Liver (tissue), 3 donors: ENCODE data around the gene SLFN14.
A peak's percentile ranks its signal among the peaks of the same experiment; 100 is the strongest.

Experiments
- CTCF ChIP-seq: fragments of 150-350 bp; IDR thresholded peaks from 2 replicates; pipeline ENCODE4 v1.5.1; 2017; ENCODE audit warnings: improper control_type of control experiment, low read depth, low read length; ENCODE audit not compliant: missing input control
- EGR1 ChIP-seq, 2 donors: IDR thresholded peaks; 2 replicates each; pipeline ENCODE4 v1.6.1; 2016 to 2018; ENCODE audit warnings: antibody characterized with exemption in 2 of 2, low read depth in 2 of 2
- TAF1 ChIP-seq: conservative IDR thresholded peaks from 2 replicates; pipeline ENCODE4 v1.6.1; 2016; ENCODE audit warnings: antibody characterized with exemption, mild to moderate bottlenecking
- YY1 ChIP-seq: IDR thresholded peaks from 2 replicates; pipeline ENCODE4 v1.6.1; 2016; ENCODE audit warnings: antibody characterized with exemption, mild to moderate bottlenecking
- donor health status: healthy.
- donor health status: healthy.

DNA sequence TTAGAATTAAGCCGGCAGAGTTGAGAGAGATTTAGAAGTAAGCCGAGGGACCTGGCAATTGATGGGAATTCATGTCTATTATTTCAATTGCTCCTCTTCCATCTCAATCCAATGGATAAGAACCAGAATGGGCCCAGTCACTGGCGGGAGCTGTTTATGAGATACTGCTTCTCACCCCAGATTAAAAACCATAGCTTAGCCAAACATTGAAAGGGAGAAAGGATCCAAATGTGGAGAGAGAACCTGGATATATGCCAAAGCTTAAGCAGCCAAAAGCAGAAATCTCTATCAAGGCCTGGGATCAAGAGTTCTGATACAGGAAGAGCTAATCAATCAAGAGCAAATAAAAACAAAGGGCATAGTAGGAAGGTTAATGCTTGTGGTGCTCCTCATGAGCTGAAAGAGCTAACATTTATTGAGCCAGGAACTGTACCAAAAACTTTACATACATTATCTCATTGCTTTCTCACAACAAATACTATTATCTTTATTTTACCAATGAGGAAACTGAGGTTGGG is 26.0 kb downstream of the SLFN14 start:
- TF ChIP-seq CTCF (no peak), EGR1 (IDR thresholded peaks at IDR 0.05; ENCODE audit: low read depth in 2 of 2) (no peak), YY1 (peak; percentile 20), TAF1 (no peak)
